ENCODE measurements around the gene NANOS2.

Gene NANOS2

DNA sequence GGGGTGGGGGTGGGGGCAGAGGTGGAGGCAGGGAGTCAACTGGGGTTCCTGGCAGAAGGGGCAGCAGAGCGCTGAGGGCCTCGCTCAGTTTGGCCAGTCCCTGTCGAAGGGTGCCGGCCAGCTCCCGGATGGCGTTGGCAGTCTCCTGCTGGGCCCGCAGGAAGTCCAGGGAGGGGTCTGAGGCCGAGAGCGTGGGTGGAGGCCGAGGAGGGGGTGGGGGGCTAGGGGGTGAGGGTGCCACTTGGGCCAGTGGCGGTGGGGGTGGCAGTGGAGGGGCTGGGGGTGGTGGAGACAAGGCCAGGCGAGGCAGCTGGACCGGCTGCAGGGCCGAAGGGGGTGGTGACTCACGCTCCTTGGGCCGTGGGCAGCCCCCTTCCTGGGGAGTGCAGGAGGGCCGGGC, 23.7 kb downstream of the NANOS2 start:
- no peak for DNase-seq

DNA sequence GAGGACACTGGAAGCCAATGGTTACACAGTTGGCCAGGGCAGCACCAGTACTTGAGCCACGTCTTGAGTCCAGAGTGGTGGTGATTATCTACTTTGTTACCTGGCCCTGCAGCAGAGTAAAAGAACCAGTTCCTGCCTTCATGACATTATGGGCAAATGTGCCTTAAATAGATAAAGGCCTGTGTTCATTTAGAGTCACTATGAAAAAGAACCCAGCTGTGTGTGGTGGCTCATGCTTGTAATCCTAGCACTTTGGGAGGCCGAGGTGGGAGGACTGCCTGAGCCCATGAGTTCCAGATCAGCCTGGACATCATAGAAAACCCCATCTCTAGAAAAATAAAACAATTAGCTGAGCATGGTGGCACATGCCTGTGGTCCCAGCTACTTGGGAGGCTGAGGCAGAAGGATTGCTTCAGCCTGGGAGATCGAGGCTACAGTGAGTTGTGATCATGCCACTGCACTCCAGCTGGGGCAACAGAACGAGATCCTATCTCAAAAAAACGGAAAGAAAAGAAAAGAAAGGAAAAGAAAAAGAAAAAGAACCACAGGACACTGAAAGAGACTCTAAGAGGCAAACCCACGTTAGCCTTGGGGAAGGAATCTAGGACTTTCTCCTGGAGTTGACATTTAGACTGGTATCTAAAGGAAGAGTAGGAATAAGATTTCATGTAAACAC, 25.2 kb downstream of the NANOS2 start:
- no peak for DNase-seq

DNA sequence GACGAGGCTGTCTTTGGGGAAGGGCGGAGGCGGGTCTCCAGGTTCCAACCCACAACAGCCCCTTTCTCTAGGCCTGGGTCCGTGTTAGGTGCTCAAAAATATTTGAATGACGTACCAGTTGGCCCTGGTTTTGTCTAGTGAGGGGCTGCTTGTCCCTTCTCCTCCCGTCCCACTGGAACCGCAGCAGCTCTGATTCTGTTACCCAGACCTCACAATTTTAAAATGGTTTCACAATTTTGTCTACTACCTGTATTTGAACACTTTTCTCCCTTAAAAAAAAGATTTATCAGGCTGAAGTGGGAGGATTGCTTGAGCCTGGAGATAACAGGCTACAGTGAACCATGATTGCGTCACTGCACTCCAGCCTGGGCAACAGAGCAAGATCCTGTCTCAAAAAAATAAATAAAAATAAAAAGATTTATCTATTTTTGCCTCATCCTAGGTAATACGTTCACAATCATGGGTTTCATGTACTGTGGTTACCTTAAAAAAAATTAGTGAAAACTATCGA, 27.3 kb downstream of the NANOS2 start:
- no peak for DNase-seq

DNA sequence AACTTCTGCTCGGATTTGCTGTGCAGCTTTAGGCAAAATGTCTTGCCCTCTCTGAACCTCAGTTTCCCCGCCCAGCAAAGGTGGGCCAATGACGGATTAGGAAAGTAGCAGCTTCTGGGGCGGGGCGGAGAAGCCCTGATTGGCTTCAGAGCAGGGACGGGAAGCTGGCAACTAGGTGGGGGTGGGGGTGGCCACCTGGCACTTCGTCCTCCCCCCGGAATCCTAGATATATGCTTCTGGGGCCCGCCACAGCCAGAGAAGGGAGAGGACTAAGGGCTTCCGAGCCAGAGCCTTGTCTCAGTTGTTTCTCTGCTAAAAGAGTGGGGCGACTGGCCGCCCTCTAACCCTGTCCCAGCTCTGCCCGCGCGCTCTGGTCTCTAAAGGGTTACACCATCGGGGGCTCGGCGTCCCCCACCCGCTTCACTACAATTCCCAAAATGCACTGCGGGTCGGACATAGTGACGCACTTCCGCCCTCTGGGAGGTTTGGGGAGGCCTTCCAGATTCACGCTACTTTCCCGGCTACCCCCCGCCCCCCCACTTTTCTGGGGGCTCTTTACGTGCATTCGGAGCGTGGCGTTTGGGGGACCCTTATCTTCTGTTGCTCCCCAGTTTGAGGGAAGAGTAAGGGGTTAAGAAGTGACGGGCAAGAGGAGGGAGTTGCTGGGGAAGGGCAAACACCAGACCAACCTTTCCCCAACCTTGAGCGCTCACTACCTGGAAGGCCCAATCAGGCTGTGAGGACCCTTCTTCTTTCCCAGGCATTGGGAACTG, 28.0 kb downstream of the NANOS2 start:
- DNase-seq, result no peak

DNA sequence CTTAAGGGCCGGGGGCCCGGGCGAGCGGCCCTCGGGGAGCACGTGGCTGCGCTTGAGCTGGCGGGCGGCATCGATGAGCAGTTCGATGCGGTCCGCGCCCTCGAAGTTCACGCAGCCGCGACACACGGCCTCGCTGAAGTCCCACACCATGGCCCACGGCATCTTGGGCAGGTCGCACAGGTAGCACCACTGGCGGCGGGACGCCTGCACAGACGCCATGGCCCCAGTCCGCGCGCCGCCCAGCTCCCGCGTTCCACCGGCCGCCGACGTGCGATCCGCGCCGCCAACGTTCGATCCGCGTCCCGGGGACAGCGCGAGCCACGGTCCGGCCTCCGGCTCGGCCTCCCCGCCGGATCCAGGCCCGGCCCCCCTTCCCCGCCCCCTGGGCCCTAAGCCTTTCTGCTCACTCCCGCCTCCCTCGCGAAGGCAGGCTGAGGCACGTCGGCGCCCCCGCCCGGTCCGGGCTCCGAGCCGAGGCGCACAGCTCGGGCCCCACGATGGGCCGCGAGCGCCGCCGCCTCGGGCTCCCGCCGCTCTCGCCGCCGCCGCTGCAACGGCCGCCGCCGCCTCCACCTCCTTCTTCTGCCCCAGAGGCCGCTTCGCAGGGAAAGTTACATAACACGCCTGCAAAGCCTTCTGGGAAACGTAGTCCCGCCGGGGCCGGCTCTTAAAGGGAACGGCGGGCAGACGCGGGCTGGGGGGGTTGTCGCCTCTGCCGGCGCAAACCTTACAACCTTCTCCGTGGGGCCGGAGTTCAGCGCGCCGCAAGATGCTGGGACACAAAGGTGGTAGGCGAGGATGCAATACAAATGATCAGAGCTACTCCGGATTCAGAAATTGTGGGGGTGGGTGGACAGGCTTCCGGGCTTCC, 28.8 kb downstream of the NANOS2 start, which contains the start of gene IRF2BP1:
Gene IRF2BP1 (minus strand): TSS at position 586 of the 871 bp plus-strand sequence. CDS start 367 bp downstream, at position 219.
- no peak for DNase-seq

DNA sequence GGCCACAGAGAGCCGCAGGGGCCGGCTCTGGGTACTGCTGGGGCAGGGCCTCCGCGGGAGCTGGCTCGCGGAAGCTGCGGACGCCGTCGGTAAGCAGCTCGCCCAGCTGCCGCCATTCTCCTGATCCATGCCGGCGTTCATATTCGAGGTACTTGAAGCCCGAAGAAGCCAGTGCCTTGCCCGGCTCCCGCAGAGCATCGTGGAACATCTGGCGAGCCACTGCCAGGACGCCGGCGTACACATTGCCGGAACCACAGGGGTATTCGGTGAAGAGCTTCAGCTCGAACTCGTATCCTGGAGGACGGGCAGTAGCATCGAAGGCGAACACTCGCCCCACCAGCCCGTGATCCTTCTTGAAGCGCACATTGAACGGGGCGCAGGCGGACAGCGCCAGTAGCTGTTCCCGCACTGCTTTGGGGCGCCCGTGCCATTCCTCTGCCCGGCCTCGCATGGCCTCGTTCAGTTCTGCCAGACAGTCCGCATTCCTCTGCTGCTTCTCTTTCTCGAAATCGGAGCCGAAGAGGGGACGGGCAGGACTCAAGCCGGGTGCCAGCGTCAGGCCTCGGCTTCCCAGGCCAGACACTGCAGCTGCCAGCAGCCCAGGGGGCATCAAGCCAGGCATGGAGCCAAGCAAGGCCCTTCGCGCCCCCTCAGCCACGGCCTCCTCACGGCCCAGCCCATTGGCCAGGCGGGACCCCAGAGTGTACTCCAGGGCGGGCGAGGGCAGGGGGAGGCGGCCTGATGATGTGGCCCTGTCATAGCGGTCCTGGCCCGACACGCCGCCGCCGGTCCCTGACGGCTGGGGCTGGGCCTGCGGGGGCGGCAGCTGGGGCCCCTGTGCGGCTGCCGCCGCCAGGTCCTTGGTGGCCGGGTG, 29.7 kb downstream of the NANOS2 start:
- DNase-seq, result no peak

DNA sequence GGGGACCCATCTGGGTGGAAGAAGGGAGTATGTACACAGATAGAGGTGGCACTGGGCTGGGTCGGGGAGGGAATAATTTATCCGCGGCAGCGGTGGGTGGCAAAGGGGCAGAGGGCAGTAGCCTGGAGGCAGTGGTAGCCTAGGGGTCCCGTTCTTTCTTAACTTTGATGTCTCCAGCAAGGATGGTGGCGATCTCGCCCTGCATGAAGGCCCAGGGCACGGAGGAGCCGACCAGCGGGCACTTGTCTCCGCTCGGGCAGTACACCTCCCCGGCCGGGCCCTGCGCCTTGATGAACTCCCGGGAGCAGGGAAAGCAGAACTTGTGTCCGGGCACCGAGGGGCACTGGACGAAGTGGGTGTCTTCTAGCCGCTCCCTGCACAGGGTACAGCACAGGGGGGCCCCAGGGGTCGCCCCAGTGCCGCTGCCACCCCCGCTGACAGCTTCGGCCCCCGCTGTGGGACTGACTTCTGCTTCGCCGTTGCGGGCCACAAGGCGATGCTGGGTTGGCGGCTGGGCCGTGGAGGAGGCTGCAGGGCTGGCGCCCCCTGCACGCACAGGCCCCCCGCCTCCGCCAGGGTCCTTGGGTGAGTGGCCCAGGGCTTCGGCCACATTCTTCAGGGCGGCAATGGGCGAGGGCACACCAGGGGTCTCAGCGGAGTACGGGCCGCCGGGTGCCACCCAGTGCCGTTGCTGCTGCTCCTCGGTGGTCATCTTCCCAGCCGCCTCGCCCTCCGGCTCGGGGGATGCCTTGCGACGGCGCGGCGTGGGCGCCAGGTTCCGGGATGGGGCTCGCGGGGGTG, 30.5 kb downstream of the NANOS2 start:
- no peak for DNase-seq

GRCh38 chr19:45883586-45883880, 31.0 kb downstream of the NANOS2 start:
- DNase-seq, result no peak

DNA sequence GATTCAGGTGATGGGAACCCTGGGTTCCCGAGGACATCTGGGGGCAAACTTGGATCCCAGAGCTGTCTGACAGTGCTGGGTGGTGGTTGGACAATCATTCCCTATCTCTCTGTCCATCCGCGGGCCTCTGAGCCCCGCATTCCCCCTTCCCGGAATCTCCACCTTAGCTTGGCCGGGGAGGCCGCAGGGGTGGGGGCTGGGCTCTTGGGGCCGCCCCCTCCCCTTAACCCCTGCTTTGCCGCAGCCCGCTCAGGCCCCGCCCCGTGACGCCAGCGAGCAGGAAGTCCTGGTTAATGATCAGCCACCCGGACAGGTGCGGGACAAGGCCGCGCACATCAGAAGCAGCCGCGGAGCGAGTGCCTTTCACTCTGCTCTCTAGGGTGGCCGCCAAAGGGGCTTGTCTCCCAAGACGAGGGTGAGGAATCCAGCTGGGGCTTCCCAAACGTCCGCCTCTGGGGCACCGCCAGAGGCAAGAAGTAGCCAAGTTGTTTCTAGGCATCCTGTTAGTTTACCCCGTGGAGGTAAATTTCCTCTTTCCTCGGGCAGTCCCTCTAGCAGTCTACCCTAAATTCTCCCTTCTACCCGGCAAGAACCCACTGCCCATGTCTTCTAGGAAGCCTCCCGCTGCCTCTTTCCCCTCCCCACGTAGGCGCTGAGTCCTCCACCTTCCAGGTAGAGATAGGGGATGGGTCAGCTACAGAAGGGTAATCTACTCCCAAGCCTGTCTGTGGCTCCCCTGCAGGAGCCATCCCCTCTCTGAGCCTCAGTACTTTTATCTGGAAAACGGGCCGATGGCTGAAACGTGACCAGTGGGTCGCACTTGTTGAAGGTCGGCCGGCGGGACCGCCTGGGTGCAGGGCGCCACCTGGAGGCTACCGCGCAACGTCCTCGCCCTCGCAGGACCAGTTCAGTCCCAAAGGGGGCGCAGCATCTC, 31.7 kb downstream of the NANOS2 start:
- no peak for DNase-seq

DNA sequence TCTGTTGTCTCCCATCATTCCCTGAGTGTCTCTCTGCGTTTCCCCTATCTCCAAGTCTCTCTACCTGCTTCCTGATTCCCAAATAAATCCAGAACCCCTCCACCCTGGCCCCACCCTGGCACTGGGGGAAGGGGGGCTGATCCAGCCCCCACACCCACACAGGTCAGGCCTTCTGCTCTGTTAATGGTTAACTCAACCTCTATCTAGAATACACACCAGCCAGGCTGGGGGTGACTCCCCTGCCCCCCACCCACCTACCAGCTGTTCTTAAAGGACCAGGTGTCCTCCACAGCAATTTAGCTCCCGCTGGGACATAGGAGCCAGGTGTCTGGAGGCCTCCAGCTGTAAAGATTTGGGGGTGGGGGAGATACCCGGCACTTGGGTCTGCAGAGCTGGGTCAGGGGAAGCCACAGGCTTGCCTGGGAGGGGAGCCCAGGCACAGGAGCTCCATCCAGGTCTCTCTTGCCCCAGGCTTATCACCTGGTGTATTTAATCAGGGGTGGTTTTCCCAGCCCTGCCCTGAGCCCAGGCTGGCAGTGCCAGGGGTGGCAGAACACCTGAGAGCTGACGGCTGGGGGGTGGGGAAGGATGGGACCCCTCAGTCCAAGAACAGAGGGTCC, 32.6 kb downstream of the NANOS2 start:
- no peak for DNase-seq

- no peak for DNase-seq
These were observed 33.3 kb downstream of the NANOS2 start for GRCh38 chr19:45881082-45881908.

- no peak for DNase-seq
These were observed 34.6 kb downstream of the NANOS2 start for GRCh38 chr19:45879971-45880370.

GRCh38 chr19:45879055-45879454, 35.5 kb downstream of the NANOS2 start:
- DNase-seq, result no peak

DNA sequence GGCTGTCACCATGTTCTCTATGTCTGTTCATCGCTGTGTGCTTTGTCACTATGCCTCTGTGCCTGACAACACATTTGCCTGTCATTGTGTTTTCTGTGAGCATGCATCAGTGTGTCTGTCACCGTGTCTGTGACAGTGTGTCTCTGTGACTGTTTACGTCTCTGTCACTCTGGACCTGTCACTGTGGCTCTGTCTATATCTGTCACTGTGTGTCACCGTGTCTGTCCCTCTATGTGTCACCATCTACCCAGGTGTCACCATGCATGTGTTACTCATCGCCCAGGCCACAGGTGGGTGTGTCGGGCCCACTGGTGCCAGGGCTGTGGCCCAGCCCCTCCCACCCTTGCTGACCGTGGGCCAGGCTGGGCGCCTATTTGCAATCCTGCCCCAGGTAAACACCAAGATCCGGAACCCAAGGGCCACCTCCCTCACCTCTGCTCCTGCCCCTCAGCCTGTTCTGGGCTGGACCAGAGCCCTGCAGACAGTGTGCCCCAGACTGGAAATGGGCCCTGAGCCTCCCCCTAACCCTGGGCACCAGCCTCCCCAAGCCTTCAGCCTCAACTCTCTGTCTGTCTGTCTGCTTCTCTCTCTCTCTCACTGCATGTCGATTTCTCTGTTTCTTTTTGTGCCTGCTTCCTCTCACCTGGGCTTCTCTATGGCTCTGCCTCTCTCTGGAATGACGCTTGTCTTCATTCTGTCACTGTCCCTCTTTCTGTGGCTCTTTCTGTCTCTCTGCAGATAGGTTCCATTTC, 36.4 kb downstream of the NANOS2 start:
- DNase-seq, result no peak

- DNase-seq, result no peak
These were observed 38.0 kb downstream of the NANOS2 start for GRCh38 chr19:45876411-45877197.

- no peak for DNase-seq
These were observed 38.5 kb downstream of the NANOS2 start for GRCh38 chr19:45876161-45876410.

GRCh38 chr19:45874620-45874966, 40.0 kb downstream of the NANOS2 start:
- no peak for DNase-seq

All from cortex of kidney (tissue), 1 donor.